Measurements from ENCODE around the gene AMIGO1.

Gene AMIGO1

DNA sequence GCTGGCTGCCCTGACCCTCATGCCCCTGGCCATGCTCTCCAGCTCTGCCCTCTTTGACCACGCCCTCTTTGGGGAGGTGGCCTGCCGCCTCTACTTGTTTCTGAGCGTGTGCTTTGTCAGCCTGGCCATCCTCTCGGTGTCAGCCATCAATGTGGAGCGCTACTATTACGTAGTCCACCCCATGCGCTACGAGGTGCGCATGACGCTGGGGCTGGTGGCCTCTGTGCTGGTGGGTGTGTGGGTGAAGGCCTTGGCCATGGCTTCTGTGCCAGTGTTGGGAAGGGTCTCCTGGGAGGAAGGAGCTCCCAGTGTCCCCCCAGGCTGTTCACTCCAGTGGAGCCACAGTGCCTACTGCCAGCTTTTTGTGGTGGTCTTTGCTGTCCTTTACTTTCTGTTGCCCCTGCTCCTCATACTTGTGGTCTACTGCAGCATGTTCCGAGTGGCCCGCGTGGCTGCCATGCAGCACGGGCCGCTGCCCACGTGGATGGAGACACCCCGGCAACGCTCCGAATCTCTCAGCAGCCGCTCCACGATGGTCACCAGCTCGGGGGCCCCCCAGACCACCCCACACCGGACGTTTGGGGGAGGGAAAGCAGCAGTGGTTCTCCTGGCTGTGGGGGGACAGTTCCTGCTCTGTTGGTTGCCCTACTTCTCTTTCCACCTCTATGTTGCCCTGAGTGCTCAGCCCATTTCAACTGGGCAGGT is 33.9 kb upstream of the AMIGO1 start:
- Histone ChIP-seq H3K4me3 (IDR thresholded peaks at IDR 0.05; ENCODE audit: insufficient read depth, low read depth, low read length) (no peak overlapping the region), H3K36me3 (ENCODE audit: insufficient read depth) (no peaks in the 10 kb centered on the region), H3K27ac (no peak overlapping the region), H3K27me3 (ENCODE audit: insufficient read depth, low read depth) (peaks cover 11% of the 10 kb centered on the region; the same call in 1 of the 2 replicates), H3K79me2 (ENCODE audit: insufficient read depth, low read depth) (peaks cover under 1% of the 10 kb centered on the region; the same call in 1 of the 2 replicates), H4K20me1 (ENCODE audit: insufficient read depth) (no peaks in the 10 kb centered on the region), H2AFZ (ENCODE audit: low read depth) (no peak overlapping the region), H3K4me2 (no peak overlapping the region), H3K9ac (no peak overlapping the region), H3K4me1 (ENCODE audit: low read depth, poor library complexity, severe bottlenecking) (peaks cover 18% of the 10 kb centered on the region)
- TF ChIP-seq, protein P1, sequence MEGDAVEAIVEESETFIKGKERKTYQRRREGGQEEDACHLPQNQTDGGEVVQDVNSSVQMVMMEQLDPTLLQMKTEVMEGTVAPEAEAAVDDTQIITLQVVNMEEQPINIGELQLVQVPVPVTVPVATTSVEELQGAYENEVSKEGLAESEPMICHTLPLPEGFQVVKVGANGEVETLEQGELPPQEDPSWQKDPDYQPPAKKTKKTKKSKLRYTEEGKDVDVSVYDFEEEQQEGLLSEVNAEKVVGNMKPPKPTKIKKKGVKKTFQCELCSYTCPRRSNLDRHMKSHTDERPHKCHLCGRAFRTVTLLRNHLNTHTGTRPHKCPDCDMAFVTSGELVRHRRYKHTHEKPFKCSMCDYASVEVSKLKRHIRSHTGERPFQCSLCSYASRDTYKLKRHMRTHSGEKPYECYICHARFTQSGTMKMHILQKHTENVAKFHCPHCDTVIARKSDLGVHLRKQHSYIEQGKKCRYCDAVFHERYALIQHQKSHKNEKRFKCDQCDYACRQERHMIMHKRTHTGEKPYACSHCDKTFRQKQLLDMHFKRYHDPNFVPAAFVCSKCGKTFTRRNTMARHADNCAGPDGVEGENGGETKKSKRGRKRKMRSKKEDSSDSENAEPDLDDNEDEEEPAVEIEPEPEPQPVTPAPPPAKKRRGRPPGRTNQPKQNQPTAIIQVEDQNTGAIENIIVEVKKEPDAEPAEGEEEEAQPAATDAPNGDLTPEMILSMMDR (conservative IDR thresholded peaks at IDR 0.05; ENCODE audit: low read depth, low read length), result no peak

DNA sequence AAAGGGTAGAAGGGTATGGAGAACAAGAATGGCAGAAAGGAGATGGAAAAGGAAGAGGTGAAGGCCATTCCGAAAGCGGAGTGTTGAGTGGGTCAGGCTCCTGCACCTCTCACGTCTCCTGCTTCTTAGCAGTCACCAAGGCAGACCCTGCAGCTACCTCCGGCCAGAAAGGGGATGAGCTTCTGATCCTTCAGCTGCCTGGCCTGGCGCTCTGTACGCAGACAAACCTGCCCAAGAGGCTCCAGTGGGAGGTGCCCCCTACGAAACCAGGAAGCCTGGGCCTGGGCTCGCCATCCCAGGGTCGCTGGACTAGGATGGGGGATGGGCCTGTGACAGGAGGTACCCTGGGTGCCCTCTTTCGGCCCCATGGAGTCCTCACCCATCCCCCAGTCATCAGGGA is 33.1 kb upstream of the AMIGO1 start:
- peaks cover 11% of the 10 kb centered on the region; the same call in 1 of the 2 replicates for H3K27me3 ChIP-seq (ENCODE audit: insufficient read depth, low read depth)
- no peak overlapping the region for H3K9ac ChIP-seq
- H3K4me1 ChIP-seq (ENCODE audit: low read depth, poor library complexity, severe bottlenecking), result peaks cover 13% of the 10 kb centered on the region
- TF ChIP-seq, protein P1 (conservative IDR thresholded peaks at IDR 0.05; ENCODE audit: low read depth, low read length), result no peak
- no peaks in the 10 kb centered on the region for H3K36me3 ChIP-seq (ENCODE audit: insufficient read depth)
- no peaks in the 10 kb centered on the region for H4K20me1 ChIP-seq (ENCODE audit: insufficient read depth)
- H3K27ac ChIP-seq, result no peak overlapping the region
- no peaks in the 10 kb centered on the region for H3K79me2 ChIP-seq (ENCODE audit: insufficient read depth, low read depth)
- no peak overlapping the region for H3K4me2 ChIP-seq
- H3K4me3 ChIP-seq (IDR thresholded peaks at IDR 0.05; ENCODE audit: insufficient read depth, low read depth, low read length), result no peak overlapping the region
- H2AFZ ChIP-seq (ENCODE audit: low read depth), result no peak overlapping the region

DNA sequence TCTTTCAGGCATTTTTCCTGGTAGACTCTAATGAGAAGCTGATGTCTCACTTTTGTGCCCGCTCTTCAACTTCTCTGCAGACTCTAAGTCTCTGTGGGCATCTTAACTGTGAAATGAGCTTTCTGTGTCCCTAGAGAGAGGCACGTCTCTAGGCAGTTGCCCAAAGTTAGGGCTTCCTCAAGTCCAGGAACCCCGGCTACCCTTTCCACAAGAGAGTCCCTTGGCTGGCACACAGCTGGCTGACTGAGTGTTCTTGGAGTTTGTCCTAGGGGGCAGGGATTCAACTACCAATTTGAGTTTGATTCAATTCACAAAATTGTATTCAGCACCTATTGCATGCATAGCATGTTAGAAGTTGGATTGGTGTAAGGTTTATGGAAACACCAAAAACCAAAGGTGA is 31.6 kb upstream of the AMIGO1 start:
- TF ChIP-seq, protein P1 (conservative IDR thresholded peaks at IDR 0.05; ENCODE audit: low read depth, low read length), result no peak
- no peak overlapping the region for H2AFZ ChIP-seq (ENCODE audit: low read depth)

DNA sequence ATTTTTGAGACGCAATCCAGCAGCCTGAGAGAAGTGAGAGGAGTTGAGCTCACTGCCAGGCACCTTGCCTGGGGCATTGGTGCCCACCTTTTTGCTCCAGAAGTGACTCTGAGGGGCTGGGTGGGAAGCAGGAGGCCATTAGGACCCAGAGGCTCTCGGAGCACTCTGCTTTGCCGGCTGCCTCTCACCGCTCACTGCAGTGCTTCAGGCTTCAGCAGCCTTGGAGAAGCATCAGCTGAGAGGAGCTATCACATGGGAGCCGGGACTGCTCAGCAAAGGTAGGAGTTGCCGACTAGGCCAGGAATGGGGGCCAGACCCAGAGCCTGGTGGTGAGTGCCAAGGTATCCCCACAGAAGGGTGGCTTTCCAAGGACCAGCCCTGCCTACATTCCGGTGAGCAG is 30.1 kb upstream of the AMIGO1 start, which contains the start of gene GPR61:
TSS of gene GPR61 (plus strand) at position 197 of the 400 bp plus-strand sequence. CDS start 3,151 bp downstream, outside the sequence.
- Histone ChIP-seq H2AFZ (ENCODE audit: low read depth) (no peak within 1 kb of the TSS), H3K36me3 (ENCODE audit: insufficient read depth) (no peaks in the 10 kb centered on the region), H3K4me1 (ENCODE audit: low read depth, poor library complexity, severe bottlenecking) (no peaks in the 10 kb centered on the region), H4K20me1 (ENCODE audit: insufficient read depth) (no peaks in the 10 kb centered on the region), H3K79me2 (ENCODE audit: insufficient read depth, low read depth) (no peaks in the 10 kb centered on the region), H3K27ac (no peak within 1 kb of the TSS), H3K9ac (no peak within 1 kb of the TSS), H3K4me3 (IDR thresholded peaks at IDR 0.05; ENCODE audit: insufficient read depth, low read depth, low read length) (no peak within 1 kb of the TSS), H3K4me2 (no peak within 1 kb of the TSS), H3K27me3 (ENCODE audit: insufficient read depth, low read depth) (peaks cover 11% of the 10 kb centered on the region; the same call in 1 of the 2 replicates)
- TF ChIP-seq, protein P1 (conservative IDR thresholded peaks at IDR 0.05; ENCODE audit: low read depth, low read length), result no peak

More for the DNA sequence above, 31.6 kb upstream of the AMIGO1 start:
- Histone ChIP-seq H3K79me2 (ENCODE audit: insufficient read depth, low read depth) (no peaks in the 10 kb centered on the region), H3K9ac (no peak overlapping the region), H3K4me2 (no peak overlapping the region), H3K4me3 (IDR thresholded peaks at IDR 0.05; ENCODE audit: insufficient read depth, low read depth, low read length) (no peak overlapping the region), H3K27ac (no peak overlapping the region), H4K20me1 (ENCODE audit: insufficient read depth) (no peaks in the 10 kb centered on the region), H3K27me3 (ENCODE audit: insufficient read depth, low read depth) (peaks cover 11% of the 10 kb centered on the region; the same call in 1 of the 2 replicates), H3K36me3 (ENCODE audit: insufficient read depth) (no peaks in the 10 kb centered on the region), H3K4me1 (ENCODE audit: low read depth, poor library complexity, severe bottlenecking) (peaks cover 3% of the 10 kb centered on the region)

Measured in KMS-11 (cell line).